Neuron (in vitro differentiated cells): ENCODE measurements around the gene LRRC26.

ENCODE experiments used
- H2AFZ ChIP-seq: one replicate; pipeline ENCODE4 v1.6.1; 2013; ENCODE audit warnings: low read depth, mild to moderate bottlenecking, inconsistent platforms, low read length, moderate library complexity
- H3K27me3 ChIP-seq: one replicate; pipeline ENCODE4 v1.6.1; 2013; ENCODE audit warnings: low read length; ENCODE audit not compliant: insufficient read depth
- H3K36me3 ChIP-seq: one replicate; pipeline ENCODE4 v1.6.1; 2013; ENCODE audit warnings: low read length; ENCODE audit not compliant: insufficient read depth
- H3K4me1 ChIP-seq: one replicate; pipeline ENCODE4 v1.6.1; 2013; ENCODE audit warnings: low read length; ENCODE audit not compliant: insufficient read depth
- H3K4me3 ChIP-seq: 2 replicates; pipeline ENCODE4 v1.5.1; 2013; ENCODE audit warnings: mild to moderate bottlenecking, low read length, moderate library complexity
- H3K9me3 ChIP-seq: one replicate; pipeline ENCODE4 v1.6.1; 2013; ENCODE audit warnings: low read length

Gene LRRC26

DNA sequence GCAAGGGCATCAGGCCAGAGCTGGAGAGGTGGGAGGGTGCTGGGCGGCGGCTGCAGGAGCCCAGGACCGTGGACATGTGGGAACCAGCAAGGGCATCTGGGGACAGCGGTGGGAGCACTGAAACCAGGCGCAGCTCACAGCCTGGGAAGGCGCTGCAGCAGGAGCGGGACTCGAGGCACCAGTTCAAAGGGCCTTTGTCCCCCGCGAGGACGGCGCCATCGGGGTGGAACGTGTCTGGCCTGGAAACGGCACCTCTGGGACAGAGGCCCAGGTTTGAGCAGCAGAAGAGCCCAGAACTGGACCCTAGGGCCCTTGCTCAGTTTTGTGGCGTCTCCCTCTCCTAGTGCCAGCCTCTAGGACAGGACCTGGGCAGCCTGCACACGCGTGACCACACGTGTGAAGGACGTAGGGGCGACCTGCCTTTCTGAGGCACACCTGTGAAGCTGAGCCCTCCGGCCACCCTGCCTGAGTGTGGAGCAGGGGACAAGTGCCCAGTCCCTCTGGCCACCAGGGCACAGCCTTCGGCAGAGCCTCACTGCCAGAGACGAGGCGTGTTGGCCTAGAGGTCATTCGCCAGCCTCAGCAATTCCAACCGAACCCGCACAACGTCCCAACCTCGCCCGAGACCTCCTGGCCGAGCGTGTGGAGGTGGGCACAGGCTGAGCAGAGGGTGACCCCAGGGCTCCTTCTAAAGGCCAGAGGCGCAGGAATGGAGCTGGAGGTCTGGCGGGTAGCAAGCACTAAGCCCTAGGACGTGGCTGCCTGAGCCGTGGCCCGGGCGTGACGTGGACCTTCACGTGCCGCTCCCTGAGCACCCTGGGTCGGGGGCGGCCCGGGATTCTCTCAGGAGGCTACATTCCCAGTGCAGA lies 4.2 kb upstream of the LRRC26 start:
- H2AFZ ChIP-seq: no peak overlapping the region
- H3K27me3 ChIP-seq: peaks cover 27% of the 10 kb centered on the region
- H3K4me1 ChIP-seq: peaks cover 9% of the 10 kb centered on the region

DNA sequence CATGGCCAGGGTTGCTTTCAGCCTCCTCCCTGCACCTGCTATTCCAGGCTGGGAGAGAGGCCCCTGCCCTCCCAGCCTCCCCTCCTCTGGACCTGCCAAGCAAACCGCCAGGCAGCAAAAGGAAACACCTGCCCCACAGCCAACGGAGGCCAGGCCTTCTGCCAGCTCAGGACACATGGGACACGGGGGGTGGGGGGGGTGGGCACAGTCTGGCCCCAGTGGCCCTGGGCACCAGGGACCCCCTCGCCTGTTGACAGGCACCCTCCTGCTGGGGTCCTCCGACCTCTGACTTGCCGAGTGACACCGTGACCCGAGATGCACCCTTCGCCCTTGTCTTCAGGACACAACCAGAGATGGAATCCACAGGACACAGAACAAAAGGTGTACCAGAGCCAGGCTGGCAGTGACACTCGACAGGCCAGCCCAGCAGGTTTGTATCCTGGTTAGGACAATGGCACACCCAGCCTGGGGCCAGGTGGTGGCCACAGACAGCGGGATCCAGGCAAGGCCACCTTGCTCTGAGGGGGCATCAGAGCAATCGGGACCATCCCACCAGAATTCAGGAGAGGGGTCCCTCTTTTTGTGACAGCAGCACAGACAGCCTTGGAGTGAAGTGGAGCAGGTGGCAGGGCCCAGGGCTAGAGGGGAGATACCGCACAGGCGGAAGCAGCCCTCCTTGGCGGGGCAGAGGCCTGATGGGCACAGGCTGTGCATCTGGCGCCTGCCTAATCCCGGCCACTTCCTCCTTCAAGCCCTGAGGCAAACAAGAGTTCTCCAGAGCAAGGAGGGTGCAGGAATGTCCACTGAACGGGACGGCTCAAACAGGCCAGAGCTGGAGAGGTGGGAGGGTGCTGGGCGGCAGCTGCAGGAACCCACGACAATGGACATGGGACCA lies 3.3 kb upstream of the LRRC26 start:
- H3K4me1 ChIP-seq: peaks cover 15% of the 10 kb centered on the region
- peaks cover 4% of the 10 kb centered on the region for H3K36me3 ChIP-seq
- no peaks in the 10 kb centered on the region for H3K9me3 ChIP-seq
- H3K27me3 ChIP-seq: peaks cover 31% of the 10 kb centered on the region
- H3K4me3 ChIP-seq: no peak overlapping the region
- no peak overlapping the region for H2AFZ ChIP-seq

More for the DNA sequence above, 4.2 kb upstream of the LRRC26 start:
- no peaks in the 10 kb centered on the region for H3K9me3 ChIP-seq
- H3K4me3 ChIP-seq: no peak overlapping the region
- H3K36me3 ChIP-seq: peaks cover 8% of the 10 kb centered on the region

DNA sequence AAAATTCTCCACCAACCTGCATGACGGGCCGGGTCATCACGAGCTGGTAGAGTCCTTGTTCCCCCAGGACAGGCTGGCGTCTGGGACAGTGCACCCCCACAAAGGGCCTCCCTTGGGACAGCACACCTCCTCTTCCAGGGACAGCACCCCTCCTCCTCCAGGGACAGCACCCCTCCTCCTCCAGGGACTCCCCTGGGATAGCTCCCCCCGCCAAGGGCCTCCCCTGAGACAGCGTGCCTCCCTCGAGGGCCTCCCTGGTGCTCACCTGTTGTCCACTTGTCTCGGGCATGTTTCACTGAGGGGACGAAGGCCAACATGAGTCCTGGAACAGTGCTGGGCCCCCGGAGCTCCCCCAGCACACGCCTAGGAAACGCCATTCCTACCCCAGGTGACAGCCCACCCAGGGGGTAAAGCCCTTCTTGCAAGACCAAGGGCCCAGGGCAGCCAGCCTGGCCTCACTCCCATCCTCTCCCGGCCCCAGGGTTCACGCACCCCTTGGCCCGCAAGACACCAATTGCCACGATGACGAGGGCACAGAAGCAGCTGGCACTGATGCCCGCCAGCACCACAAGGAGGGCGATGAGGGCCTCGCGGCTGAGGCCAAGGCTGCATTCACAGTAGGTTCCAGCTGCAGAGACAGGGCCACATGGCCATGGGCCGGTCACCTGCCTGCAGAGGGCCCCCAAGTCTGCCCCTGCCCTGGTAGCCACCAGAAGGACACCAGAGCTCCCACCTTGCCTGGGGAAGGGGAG lies 1.5 kb upstream of the LRRC26 start:
- H3K36me3 ChIP-seq: no peaks in the 10 kb centered on the region
- peaks cover 31% of the 10 kb centered on the region for H3K4me1 ChIP-seq
- H2AFZ ChIP-seq: no peak overlapping the region
- no peaks in the 10 kb centered on the region for H3K9me3 ChIP-seq
- H3K4me3 ChIP-seq: no peak overlapping the region
- H3K27me3 ChIP-seq: peaks cover 45% of the 10 kb centered on the region

DNA sequence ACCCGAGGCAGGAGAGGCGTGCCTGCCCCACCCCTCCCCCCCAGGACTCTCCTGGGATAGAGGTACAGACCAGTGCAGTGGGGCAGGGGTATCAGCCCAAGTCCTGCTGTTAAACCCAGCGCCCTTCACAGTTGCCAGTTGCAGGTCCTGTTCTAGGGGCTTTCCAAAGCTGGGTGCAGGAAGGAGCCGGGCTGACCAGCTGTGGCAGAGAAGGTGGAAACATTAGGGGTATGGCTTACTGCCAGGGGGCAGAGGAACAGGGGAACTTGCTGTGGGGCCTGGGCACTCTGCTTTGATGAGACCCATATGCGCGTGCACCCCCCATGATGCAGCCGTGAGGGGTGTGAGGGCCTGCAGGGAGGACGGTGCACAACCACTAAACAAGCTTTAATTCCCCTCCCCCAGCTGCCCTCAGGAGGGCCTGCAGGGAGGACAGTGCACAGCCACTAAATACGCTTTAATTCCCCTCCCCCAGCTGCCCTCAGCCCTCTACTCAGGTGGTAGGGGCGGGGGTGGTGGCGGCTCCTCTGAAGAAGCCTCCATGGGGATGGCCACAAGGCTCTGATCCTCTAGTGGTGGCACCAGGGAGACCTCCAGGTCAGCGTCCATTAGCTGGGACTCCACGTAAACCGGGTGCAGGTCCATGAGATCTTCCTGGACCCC lies 766 bp upstream of the LRRC26 start:
- H3K36me3 ChIP-seq: no peaks in the 10 kb centered on the region
- H2AFZ ChIP-seq: no peak overlapping the region
- H3K4me1 ChIP-seq: peaks cover 32% of the 10 kb centered on the region
- no peaks in the 10 kb centered on the region for H3K9me3 ChIP-seq
- no peak overlapping the region for H3K4me3 ChIP-seq
- H3K27me3 ChIP-seq: peaks cover 52% of the 10 kb centered on the region

DNA sequence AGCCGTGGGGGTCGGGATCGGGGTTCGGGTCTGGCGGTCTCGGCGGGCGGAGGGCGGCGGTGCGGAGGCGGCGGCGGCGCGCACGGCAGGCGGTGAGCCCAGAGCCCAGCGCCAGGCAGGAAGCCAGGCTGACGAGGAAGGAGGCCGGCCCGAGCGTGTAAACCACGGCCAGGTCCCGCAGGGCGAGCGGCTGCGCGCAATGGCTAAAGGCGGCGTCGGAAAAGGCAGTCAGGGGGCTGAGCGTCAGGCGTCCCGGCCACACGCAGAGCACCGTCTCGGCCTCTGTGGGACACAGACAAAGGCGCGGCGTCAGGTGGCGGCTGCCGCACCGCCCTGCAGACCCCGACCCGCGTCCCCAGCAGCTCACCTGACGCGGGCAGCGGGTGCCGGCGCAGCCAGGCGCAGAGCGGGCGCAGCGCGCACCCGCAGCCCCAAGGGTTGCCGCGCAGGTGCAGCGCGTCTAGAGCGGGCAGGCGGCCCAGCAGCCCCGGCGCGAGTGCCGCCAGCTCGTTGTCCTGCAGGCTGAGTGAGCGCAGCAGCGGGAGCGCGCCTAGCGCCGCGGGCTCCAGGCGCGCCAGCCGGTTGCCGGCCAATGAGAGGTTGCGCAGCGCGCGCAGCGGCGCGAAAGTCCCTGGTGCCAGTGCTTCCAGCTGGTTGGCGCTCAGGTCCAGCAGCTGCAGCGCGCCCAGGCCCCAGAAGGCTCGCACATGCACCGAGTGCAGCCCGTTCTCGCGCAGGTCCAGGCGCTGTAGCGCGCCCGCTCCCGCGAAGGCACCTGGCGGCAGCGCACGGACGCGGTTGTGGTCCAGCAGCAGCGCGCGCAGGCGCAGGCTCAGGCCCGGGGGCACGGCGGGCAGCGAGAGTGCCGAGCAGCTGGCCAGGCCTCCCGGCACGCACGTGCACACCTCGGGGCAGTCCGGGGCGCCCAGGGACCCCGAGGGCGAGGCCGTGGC lies 671 bp downstream of the LRRC26 start:
- H2AFZ ChIP-seq: peak overlapping the region; percentile 24

DNA sequence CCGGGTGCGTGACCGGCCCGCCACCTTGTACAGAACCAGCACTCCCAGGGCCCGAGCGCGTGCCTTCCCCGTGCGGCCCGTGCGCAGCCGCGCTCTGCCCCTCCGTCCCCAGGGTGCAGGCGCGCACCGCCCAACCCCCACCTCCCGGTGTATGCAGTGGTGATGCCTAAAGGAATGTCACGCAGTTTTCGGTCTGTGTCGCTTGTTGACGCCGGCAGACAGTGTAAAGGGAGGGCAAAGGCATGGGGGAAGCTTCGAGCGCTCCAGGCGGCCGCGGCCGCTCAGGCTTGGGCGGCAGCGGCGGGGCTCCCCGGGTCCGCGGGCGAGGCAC lies 1.3 kb downstream of the LRRC26 start:
- H3K9me3 ChIP-seq: no peaks in the 10 kb centered on the region
- peak overlapping the region; percentile 49 for H3K4me3 ChIP-seq
- H2AFZ ChIP-seq: peak overlapping the region; percentile 24
- peaks cover 73% of the 10 kb centered on the region for H3K27me3 ChIP-seq
- no peaks in the 10 kb centered on the region for H3K36me3 ChIP-seq
- peaks cover 38% of the 10 kb centered on the region for H3K4me1 ChIP-seq

More for the DNA sequence above, 671 bp downstream of the LRRC26 start:
- peak overlapping the region; percentile 49 for H3K4me3 ChIP-seq
- H3K27me3 ChIP-seq: peaks cover 66% of the 10 kb centered on the region
- H3K36me3 ChIP-seq: no peaks in the 10 kb centered on the region
- peaks cover 38% of the 10 kb centered on the region for H3K4me1 ChIP-seq
- no peaks in the 10 kb centered on the region for H3K9me3 ChIP-seq

DNA sequence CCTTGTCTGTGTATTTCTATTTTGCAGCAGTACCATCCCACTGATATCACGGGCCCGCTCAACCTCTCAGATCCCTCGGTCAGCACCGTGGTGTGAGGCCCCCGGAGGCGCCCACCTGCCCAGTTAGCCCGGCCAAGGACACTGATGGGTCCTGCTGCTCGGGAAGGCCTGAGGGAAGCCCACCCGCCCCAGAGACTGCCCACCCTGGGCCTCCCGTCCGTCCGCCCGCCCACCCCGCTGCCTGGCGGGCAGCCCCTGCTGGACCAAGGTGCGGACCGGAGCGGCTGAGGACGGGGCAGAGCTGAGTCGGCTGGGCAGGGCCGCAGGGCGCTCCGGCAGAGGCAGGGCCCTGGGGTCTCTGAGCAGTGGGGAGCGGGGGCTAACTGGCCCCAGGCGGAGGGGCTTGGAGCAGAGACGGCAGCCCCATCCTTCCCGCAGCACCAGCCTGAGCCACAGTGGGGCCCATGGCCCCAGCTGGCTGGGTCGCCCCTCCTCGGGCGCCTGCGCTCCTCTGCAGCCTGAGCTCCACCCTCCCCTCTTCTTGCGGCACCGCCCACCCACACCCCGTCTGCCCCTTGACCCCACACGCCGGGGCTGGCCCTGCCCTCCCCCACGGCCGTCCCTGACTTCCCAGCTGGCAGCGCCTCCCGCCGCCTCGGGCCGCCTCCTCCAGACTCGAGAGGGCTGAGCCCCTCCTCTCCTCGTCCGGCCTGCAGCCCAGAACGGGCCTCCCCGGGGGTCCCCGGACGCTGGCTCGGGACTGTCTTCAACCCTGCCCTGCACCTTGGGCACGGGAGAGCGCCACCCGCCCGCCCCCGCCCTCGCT lies 1.9 kb downstream of the LRRC26 start:
- Histone ChIP-seq H3K9me3 (no peaks in the 10 kb centered on the region), H3K4me1 (peaks cover 38% of the 10 kb centered on the region), H3K4me3 (peak overlapping the region; percentile 49), H3K27me3 (peaks cover 78% of the 10 kb centered on the region), H2AFZ (no peak overlapping the region), H3K36me3 (no peaks in the 10 kb centered on the region)

DNA sequence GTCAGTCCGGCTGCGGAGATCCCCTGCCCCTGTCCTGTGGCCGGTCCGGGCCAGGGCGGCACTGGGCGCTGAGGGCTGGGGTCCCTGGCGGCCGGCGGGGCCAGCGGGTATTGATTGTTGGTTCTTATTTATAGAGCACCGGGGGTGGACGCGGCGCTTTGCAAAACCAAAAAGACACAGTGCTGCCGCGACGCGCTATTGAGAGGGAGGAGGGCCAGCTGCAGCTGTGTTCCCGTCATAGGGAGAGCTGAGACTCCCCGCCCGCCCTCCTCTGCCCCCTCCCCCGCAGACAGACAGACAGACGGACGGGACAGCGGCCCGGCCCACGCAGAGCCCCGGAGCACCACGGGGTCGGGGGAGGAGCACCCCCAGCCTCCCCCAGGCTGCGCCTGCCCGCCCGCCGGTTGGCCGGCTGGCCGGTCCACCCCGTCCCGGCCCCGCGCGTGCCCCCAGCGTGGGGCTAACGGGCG lies 2.5 kb downstream of the LRRC26 start:
- Histone ChIP-seq H3K27me3 (peaks cover 83% of the 10 kb centered on the region), H2AFZ (no peak overlapping the region), H3K4me1 (peaks cover 41% of the 10 kb centered on the region), H3K36me3 (no peaks in the 10 kb centered on the region), H3K9me3 (no peaks in the 10 kb centered on the region), H3K4me3 (peak overlapping the region; percentile 49)

DNA sequence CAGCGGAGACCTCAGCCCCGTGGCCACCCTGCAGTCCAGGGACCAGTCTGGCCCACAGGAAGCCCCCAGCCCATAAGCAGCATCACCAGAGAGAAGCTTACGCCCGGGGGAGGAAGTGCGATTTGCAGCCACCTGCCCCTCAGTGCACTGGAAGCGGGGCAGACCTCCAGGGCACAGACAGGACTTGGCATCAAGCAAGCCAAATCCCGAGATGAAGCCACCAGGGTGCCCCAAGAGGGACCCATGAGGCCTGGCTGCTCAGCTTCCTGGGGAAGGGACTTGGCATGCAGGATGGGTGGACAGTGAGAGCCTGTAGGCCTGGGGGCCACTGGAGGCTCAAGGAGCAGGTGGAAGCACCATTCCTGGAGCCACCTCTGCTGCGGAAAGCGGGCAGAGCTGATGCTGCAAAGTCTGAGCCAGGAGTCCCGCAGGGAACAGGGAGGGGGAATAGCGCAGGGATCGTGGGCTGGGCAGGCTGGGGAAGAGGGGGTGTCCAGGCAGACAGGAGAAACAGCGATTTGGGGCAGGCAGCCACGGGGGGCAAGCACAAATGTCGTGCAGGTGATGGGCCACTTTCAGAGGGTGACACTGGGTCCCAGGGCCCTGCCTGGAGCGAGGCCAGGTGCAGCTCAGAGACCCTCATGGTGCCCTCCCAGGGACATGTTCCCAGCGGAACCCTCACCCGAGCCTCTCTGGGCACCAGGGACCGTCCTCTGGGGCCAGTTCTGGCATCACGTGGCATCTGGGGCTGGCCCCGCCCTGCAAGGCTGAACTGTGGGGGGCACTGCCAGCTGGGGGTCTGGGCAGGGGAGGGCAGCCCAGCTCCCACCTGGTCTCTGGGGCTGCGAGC lies 3.2 kb downstream of the LRRC26 start:
- H3K4me3 ChIP-seq: no peak overlapping the region
- H2AFZ ChIP-seq: no peak overlapping the region
- peaks cover 84% of the 10 kb centered on the region for H3K27me3 ChIP-seq

DNA sequence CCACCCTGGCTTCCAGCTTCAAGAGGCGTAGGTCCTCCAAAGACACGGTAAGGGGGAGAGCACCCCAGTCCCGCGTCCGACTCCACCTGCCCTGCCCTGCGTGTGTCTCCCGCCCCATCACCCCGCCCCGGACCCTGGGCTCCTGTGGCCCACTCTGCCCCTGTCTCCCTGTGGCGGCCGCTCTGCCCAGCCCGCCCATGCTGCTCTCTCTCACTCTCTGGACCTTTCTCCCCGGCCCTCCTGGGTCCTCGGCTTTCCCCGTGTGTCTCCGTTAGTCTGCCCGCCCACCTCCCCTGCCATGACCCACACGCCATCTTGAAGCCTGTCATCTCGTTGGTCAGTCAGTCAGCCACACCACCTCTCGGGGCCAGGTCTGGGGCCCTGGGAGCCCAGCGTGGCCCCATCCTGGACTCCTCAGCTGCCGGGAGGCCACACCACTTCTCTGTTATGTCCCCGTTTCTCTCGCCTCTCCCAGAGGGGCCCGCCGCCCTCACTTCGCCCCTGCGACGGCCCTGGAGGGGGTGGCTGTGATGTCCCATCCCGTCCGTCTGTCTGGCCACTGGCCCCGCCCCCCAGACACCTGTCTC lies 4.5 kb downstream of the LRRC26 start:
- Histone ChIP-seq H3K27me3 (peaks cover 80% of the 10 kb centered on the region), H3K4me3 (no peak overlapping the region), H3K36me3 (no peaks in the 10 kb centered on the region), H3K4me1 (peaks cover 41% of the 10 kb centered on the region), H3K9me3 (no peaks in the 10 kb centered on the region), H2AFZ (no peak overlapping the region)

More for the DNA sequence above, 3.2 kb downstream of the LRRC26 start:
- Histone ChIP-seq H3K36me3 (no peaks in the 10 kb centered on the region), H3K9me3 (no peaks in the 10 kb centered on the region), H3K4me1 (peaks cover 41% of the 10 kb centered on the region)
